ENCODE results near the gene PPP1R14D. TPM values are rescaled to one million over a fixed set of nuclear protein-coding genes. Genes with fewer than 3 reads are reported as not detected.
A peak's percentile ranks its signal among the peaks of the same experiment; 100 is the strongest.

The PPP1R14D gene
- total and polyA plus RNA-seq, 2 of the 8 experiments (the other 6 are each of a cell fraction or from before 2014, with no cell fraction given): not detected

DNA sequence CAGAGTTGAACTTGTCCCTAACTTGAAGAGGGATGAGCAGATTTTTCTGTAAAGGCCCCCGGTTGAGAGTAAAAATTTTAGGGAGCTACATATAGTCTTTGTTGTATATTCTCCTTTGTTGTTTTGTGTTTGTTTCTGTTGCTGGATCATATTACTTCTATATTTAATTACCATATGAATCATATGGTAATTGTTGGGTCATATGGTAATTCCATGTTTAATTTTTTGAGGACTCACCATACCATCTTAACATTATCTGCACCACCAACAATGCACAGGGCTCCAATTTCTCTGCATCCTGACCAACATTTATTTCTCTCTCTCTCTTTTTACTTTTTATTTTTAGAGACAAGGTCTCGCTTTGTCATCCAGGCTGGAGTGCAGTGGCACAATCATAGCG is 29.0 kb downstream of the PPP1R14D start:
- Histone ChIP-seq H3K9ac (replicated peaks in 1 of 4; ENCODE audit: extremely low read depth in 1 of 4, low read depth in 3 of 4, low read length in 3 of 4) (no peak overlapping the region), H3K56ac (replicated peaks; ENCODE audit: insufficient read length, low read depth, low read length) (peak overlapping the region; percentile 39), H4K5ac (ENCODE audit: insufficient read length, low read depth, low read length) (no peak overlapping the region), H3K36me3 (ENCODE audit: control insufficient read depth in 2 of 4, insufficient read depth in 4 of 4, low read length in 3 of 4) (no peaks in the 10 kb centered on the region), H3K4ac (replicated peaks; ENCODE audit: insufficient read length, low read depth, low read length) (peak overlapping the region; percentile 74), H2BK5ac (ENCODE audit: low read depth, low read length) (no peak overlapping the region), H3K14ac (ENCODE audit: insufficient read length) (no peak overlapping the region), H2BK20ac (ENCODE audit: low read length) (no peak overlapping the region), H4K20me1 (replicated peaks in 1 of 2; ENCODE audit: control insufficient read depth in 1 of 2, insufficient read depth in 2 of 2, low read length in 2 of 2) (no peaks in the 10 kb centered on the region), H3K79me1 (ENCODE audit: low read depth, low read length) (no peaks in the 10 kb centered on the region; the same call in 1 of the 2 replicates), H3K9me3 (ENCODE audit: insufficient read depth in 2 of 2, low read depth in 1 of 2, low read length in 1 of 2) (no peaks in the 10 kb centered on the region), H2BK120ac (replicated peaks; ENCODE audit: low read depth, low read length) (no peak overlapping the region), H3K79me2 (ENCODE audit: control insufficient read depth in 1 of 2, insufficient read depth in 2 of 2, low read length in 2 of 2) (peaks cover 0 to 6% of the 10 kb centered on the region in 2 experiments; a peak in 2 of 4 replicates), H3K23me2 (ENCODE audit: low read depth, low read length) (peaks cover 1% of the 10 kb centered on the region; the same call in 1 of the 2 replicates), H3K4me3 (ENCODE audit: extremely low read depth in 1 of 4, insufficient read depth in 2 of 4, low read depth in 3 of 4, low read length in 4 of 4) (no peak overlapping the region), H3K4me2 (ENCODE audit: insufficient read depth in 1 of 2, low read depth in 2 of 2, low read length in 2 of 2) (peak overlapping the region in 1 of 2 experiments; percentile 7; a peak in 1 of 4 replicates), H2AK5ac (ENCODE audit: low read depth, low read length) (no peak overlapping the region), H2BK15ac (ENCODE audit: low read length) (no peak overlapping the region), H3K18ac (ENCODE audit: extremely low read depth, low read length) (no peak overlapping the region), H4K91ac (replicated peaks; ENCODE audit: insufficient read length, low read length) (no peak overlapping the region), H2AFZ (ENCODE audit: low read length) (no peak overlapping the region), H3K27ac (ENCODE audit: low read depth, low read length) (no peak overlapping the region), H3K4me1 (replicated peaks in 1 of 4; ENCODE audit: control insufficient read depth in 3 of 4, insufficient read depth in 4 of 4, low read length in 3 of 4) (peaks cover 2 to 11% (median 9%) of the 10 kb centered on the region in 4 experiments; a peak in 5 of 7 replicates), H3K27me3 (replicated peaks in 1 of 4; ENCODE audit: control insufficient read depth in 3 of 4, extremely low read depth in 1 of 4, insufficient read depth in 3 of 4, low read length in 3 of 4) (no peaks in the 10 kb centered on the region), H3K23ac (ENCODE audit: insufficient read length) (no peak overlapping the region), H2BK12ac (ENCODE audit: low read depth, low read length) (no peak overlapping the region), H4K8ac (ENCODE audit: extremely low read depth, insufficient read depth, low read length) (no peak overlapping the region)
- CTCF ChIA-PET (ENCODE audit: partially characterized antibody): interaction anchor here (0.7 to 1.6 kb wide), 3 partner anchors 11 to 93 kb away, joined by 3 to 4 read pairs (median 4); no protein-coding TSS in a partner anchor
- POLR2A ChIA-PET (ENCODE audit: partially characterized antibody): no interaction called here
- DNase-seq (ENCODE audit: low read depth in 1 of 2, low spot score in 2 of 2) (no peak), FAIRE-seq (no peak)
- 88% methylated on average over 3 of the region's 3 CpGs; no CpG with 5 or more reads in 1 of the 2 experiments for WGBS, 2 experiments (ENCODE audit: extremely low coverage in 1 of 2, insufficient coverage in 1 of 2, insufficient read length in 1 of 2, insufficient replicate concordance in 2 of 2, low coverage in 1 of 2, low lambda C conversion rate in 2 of 2, missing lambda C conversion rate in 1 of 2)
- no peak for TF ChIP-seq CEBPB (IDR thresholded peaks at IDR 0.05; ENCODE audit: low read depth, low read length)
- no peak for TF ChIP-seq BACH1 (IDR thresholded peaks at IDR 0.05; ENCODE audit: low read length)
- no peak for TF ChIP-seq POLR2A (IDR thresholded peaks at IDR 0.05; ENCODE audit: control extremely low read depth in 1 of 2, low read depth in 2 of 2, low read length in 2 of 2)
- TF ChIP-seq, protein P1, sequence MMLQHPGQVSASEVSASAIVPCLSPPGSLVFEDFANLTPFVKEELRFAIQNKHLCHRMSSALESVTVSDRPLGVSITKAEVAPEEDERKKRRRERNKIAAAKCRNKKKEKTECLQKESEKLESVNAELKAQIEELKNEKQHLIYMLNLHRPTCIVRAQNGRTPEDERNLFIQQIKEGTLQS (IDR thresholded peaks at IDR 0.05; ENCODE audit: insufficient read depth, low read depth, low read length): no peak
- TF ChIP-seq JUND (IDR thresholded peaks at IDR 0.05; ENCODE audit: low read length): no peak
- no peak for TF ChIP-seq KDM1A (IDR thresholded peaks at IDR 0.05; ENCODE audit: borderline replicate concordance, low read length)
- no peak for TF ChIP-seq CHD1 (IDR thresholded peaks at IDR 0.05; ENCODE audit: low read depth, low read length)
- TF ChIP-seq SIX5 (IDR thresholded peaks at IDR 0.05; ENCODE audit: low read depth, low read length): no peak
